PFSK-1 (cell line): ENCODE measurements around the gene KARS1.

Experiments
- FOXP2 ChIP-seq: optimal IDR thresholded peaks from 2 replicates; pipeline ENCODE3; 2011; ENCODE audit warnings: borderline replicate concordance, control low read depth, inconsistent platforms; ENCODE audit not compliant: insufficient read depth; ENCODE audit errors: extremely low read length, extremely low read depth
- POLR2AphosphoS5 ChIP-seq: IDR thresholded peaks from 2 replicates; pipeline ENCODE4 v1.6.1; 2012; ENCODE audit warnings: low read depth, mild to moderate bottlenecking, control low read depth, low read length, moderate library complexity
- SIN3A ChIP-seq: IDR thresholded peaks from 2 replicates; pipeline ENCODE4 v1.6.1; 2012; ENCODE audit warnings: mild to moderate bottlenecking, low read length, moderate library complexity, borderline replicate concordance; ENCODE audit not compliant: insufficient read depth
- TAF1 ChIP-seq: IDR thresholded peaks from 2 replicates; pipeline ENCODE4 v1.6.1; 2012; ENCODE audit warnings: low read length, control low read depth, borderline replicate concordance; ENCODE audit not compliant: insufficient read depth
- TF ChIP-seq, protein P1 (sequence below), 2 experiments: IDR thresholded peaks; 2 replicates each; pipeline versions ENCODE4 v1.6.1 to v1.8.0; 2011 to 2012; ENCODE audit warnings: low read depth in 2 of 2, low read length in 2 of 2, control low read depth in 1 of 2, inconsistent platforms in 1 of 2, mild to moderate bottlenecking in 1 of 2, moderate library complexity in 1 of 2; ENCODE audit not compliant: insufficient read depth in 1 of 2

The KARS1 gene

DNA sequence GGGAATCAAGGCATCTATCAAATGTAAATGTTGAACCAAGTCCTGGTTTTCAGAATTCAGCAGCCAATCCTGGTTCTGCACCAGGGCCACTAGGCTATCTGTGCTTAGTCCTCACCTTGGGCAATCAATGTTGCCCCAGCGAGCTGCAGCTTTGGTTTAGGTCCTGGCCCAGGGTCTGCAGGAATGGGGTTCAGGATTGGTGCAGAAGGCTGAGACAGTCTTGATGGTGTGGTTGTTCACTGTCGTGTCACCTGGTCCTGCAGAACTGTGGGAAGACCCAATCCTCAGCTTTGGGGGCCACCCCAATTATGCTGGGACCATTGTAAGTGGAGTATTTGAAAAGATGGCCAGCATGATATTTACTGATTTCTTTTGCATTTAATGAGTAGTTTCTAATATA is 10.7 kb upstream of the KARS1 start:
- TF ChIP-seq FOXP2 (no peak), POLR2AphosphoS5 (no peak), SIN3A (no peak), TAF1 (no peak)
- TF ChIP-seq, protein P1, sequence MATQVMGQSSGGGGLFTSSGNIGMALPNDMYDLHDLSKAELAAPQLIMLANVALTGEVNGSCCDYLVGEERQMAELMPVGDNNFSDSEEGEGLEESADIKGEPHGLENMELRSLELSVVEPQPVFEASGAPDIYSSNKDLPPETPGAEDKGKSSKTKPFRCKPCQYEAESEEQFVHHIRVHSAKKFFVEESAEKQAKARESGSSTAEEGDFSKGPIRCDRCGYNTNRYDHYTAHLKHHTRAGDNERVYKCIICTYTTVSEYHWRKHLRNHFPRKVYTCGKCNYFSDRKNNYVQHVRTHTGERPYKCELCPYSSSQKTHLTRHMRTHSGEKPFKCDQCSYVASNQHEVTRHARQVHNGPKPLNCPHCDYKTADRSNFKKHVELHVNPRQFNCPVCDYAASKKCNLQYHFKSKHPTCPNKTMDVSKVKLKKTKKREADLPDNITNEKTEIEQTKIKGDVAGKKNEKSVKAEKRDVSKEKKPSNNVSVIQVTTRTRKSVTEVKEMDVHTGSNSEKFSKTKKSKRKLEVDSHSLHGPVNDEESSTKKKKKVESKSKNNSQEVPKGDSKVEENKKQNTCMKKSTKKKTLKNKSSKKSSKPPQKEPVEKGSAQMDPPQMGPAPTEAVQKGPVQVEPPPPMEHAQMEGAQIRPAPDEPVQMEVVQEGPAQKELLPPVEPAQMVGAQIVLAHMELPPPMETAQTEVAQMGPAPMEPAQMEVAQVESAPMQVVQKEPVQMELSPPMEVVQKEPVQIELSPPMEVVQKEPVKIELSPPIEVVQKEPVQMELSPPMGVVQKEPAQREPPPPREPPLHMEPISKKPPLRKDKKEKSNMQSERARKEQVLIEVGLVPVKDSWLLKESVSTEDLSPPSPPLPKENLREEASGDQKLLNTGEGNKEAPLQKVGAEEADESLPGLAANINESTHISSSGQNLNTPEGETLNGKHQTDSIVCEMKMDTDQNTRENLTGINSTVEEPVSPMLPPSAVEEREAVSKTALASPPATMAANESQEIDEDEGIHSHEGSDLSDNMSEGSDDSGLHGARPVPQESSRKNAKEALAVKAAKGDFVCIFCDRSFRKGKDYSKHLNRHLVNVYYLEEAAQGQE (IDR thresholded peaks at IDR 0.05; ENCODE audit: insufficient read depth in 1 of 2, low read depth in 2 of 2, low read length in 2 of 2) = no peak

DNA sequence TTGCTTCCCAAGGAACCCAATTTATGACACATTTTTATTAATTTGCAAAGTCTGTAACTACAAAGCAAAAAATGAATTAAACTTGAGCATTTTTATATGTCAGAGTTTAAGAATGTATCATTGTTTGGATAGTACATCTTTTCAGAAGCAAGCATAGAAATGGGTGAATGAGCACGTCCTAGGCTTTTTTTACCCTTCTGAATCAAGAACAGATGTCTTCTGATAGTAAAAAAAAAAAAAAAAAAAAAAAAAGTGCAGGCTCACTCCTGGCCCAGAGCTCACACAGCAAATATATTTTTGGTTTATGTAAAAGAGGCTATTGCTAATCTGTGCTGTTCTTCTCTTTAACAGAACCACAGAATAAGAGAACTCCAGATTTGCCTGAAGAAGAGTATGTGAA is 6.5 kb upstream of the KARS1 start:
- TF ChIP-seq TAF1 = no peak
- no peak for TF ChIP-seq POLR2AphosphoS5
- TF ChIP-seq SIN3A = no peak
- no peak for TF ChIP-seq FOXP2
- TF ChIP-seq, protein P1 (IDR thresholded peaks at IDR 0.05; ENCODE audit: insufficient read depth in 1 of 2, low read depth in 2 of 2, low read length in 2 of 2) = no peak

DNA sequence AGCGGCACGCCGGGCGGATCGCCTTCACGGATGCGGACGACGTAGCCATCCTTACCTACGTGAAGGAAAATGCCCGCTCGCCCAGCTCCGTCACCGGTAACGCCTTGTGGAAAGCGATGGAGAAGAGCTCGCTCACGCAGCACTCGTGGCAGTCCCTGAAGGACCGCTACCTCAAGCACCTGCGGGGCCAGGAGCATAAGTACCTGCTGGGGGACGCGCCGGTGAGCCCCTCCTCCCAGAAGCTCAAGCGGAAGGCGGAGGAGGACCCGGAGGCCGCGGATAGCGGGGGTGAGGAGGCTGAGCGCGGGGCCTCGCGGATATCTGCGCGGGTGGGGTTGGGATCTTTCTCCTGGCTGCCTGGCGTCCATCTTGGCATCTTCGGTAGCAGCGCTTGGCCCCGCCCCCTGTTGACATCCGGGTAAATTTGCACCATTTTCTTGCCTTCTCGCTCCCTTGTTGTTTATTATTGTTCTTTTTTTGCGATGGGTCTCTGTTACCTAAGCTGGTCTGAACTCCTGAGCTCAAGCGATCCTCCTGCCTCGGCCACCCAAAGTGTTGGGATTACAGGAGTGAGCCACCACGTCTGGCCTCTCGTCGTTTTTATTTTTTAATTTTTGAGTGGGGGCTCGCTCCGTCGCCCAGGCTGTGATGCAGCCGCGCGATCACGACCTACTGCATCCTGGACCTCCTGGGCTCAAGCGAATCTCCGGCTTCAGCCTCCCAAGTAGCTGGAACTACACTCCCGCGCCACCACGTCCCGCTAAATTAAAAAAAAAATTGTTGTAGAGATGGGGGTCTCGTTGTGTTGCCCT is 1.0 kb upstream of the KARS1 start:
- TF ChIP-seq POLR2AphosphoS5 = no peak
- TF ChIP-seq FOXP2 = peak; percentile 57
- TF ChIP-seq TAF1 = 0 out of 2 replicates have a peak, but pooled peaks have one; percentile 43
- TF ChIP-seq, protein P1 (IDR thresholded peaks at IDR 0.05; ENCODE audit: insufficient read depth in 1 of 2, low read depth in 2 of 2, low read length in 2 of 2) = no peak

DNA sequence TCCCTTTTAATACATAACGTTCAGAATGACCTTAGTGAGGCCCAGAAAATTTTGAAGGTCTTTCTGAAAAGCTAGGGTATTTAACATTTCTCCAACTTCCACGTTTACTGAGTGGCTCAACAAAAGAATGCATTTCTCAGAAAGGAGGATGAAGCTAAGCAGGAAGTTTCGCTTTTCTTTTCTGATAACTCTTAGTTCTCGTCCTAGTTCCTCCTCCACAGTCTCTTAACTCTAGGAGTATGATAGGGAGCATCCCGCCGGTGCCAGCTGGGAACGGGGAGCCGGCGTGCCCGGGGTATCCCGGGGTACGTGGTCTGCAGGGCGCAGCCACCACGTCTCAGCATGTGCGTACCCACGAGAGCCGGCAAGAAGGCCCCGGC is 363 bp downstream of the KARS1 start:
- TF ChIP-seq FOXP2 = no peak
- TF ChIP-seq SIN3A = no peak
- TF ChIP-seq, protein P1 (IDR thresholded peaks at IDR 0.05; ENCODE audit: insufficient read depth in 1 of 2, low read depth in 2 of 2, low read length in 2 of 2) = no peak
- TF ChIP-seq TAF1 = no peak
- no peak for TF ChIP-seq POLR2AphosphoS5
